HK-2 (cell line): ENCODE data around the gene RNF135.
"Not testable (repeated sequence)": the region's sequence is repeated elsewhere in the genome, so short reads cannot be mapped to it uniquely, and the experiment has no call there.

ENCODE experiments used
- DNase-seq: peaks from one replicate; pipeline ENCODE4 v3.0.0-alpha.2; 2018; ENCODE audit not compliant: unreplicated experiment

Gene RNF135

GRCh38 chr17:31002047-31002446 lies 31.2 kb downstream of the RNF135 start:
- no peak for DNase-seq

GRCh38 chr17:31003225-31003866 lies 32.5 kb downstream of the RNF135 start:
- no peak for DNase-seq

GRCh38 chr17:31004160-31004559 lies 33.3 kb downstream of the RNF135 start:
- no peak for DNase-seq

GRCh38 chr17:31007695-31008373 lies 37.0 kb downstream of the RNF135 start:
- DNase-seq, result no peak

GRCh38 chr17:31008374-31009041 lies 37.7 kb downstream of the RNF135 start:
- DNase-seq, result peak; percentile 67

GRCh38 chr17:31009042-31009702 lies 38.3 kb downstream of the RNF135 start:
- DNase-seq, result peak; percentile 18

GRCh38 chr17:31010014-31010413 lies 39.2 kb downstream of the RNF135 start:
- DNase-seq, result not testable (repeated sequence)

- no peak for DNase-seq
Measured at GRCh38 chr17:31013844-31014243, 43.0 kb downstream of the RNF135 start.

- no peak for DNase-seq
Measured at GRCh38 chr17:31015639-31016038, 44.8 kb downstream of the RNF135 start.

- no peak for DNase-seq
Measured at GRCh38 chr17:31019004-31019403, 48.2 kb downstream of the RNF135 start.

- not testable (repeated sequence) for DNase-seq
Measured at GRCh38 chr17:31023171-31023570, 52.3 kb downstream of the RNF135 start.

- DNase-seq, result no peak
Measured at GRCh38 chr17:31031841-31032240, 61.0 kb downstream of the RNF135 start.

- not testable (repeated sequence) for DNase-seq
Measured at GRCh38 chr17:31035611-31036010, 64.8 kb downstream of the RNF135 start.

GRCh38 chr17:31040837-31041236 lies 70.0 kb downstream of the RNF135 start:
- not testable (repeated sequence) for DNase-seq

- not testable (repeated sequence) for DNase-seq
Measured at GRCh38 chr17:31042378-31042777, 71.5 kb downstream of the RNF135 start.

- not testable (repeated sequence) for DNase-seq
Measured at GRCh38 chr17:31046856-31047425, 76.1 kb downstream of the RNF135 start.

- no peak for DNase-seq
Measured at GRCh38 chr17:31048142-31048541, 77.3 kb downstream of the RNF135 start.

GRCh38 chr17:31048780-31049179 lies 77.9 kb downstream of the RNF135 start:
- no peak for DNase-seq
